Measurements from ENCODE around the gene CDIPT. TPM values are rescaled to one million over a fixed set of nuclear protein-coding genes. Genes with fewer than 3 reads are reported as not detected.

Gene CDIPT
- total and polyA plus RNA-seq, 2 of the 13 experiments (the other 11 are each of a cell fraction or from before 2014, with no cell fraction given), result 54.9 to 97.5 TPM

DNA sequence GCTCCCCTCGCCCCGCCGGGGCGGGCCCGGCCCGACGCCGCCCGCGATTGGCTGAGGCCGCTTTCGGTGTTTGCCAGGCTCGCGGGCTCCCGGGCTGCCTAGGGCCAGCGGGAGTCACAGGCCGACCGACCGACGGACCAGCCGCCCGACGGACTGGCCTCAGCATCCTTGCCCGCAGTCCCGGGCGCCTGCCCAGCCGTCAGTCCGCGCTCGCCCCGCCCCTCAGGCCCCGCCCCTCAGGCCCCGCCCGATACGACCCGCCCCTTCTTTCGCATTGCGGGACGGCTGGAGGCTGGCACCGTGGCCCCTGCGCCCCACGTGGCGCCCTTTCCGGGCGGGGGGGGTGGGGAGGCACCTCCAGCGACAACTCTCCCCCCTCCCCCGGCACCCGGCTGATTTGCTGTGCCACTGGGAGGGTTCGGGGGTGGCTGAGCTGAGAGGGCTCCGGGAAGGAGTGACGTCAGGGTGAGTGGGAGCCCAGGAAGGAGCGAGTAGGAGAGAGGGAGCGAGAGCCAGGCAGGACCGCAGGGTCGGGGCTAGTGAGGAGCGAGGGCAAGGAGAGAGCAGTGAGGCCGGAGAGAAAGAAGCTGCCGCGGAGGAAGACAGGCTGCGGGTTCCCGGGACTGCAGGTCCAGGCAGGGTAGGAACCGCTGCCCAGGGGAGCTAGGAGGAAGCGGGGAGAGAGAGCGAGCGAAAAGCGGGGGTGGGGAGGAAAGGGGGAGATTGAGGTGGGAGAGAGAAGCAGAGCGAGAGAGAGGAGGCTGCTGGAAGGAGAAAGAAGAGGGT, 37.3 kb upstream of the CDIPT start, which contains the start of gene ASPHD1 (continued):
- TF ChIP-seq TOE1 (CRISPR knock-in tag; IDR thresholded peaks at IDR 0.05) (no peak; the same call in 1 of the 2 replicates), GATAD2A (CRISPR knock-in tag; IDR thresholded peaks at IDR 0.05) (no peak), SP140L (CRISPR knock-in tag; IDR thresholded peaks at IDR 0.05; ENCODE audit: borderline replicate concordance) (no peak), ZNF775 (CRISPR knock-in tag; IDR thresholded peaks at IDR 0.05; ENCODE audit: borderline replicate concordance) (no peak), KLF6 (CRISPR knock-in tag; IDR thresholded peaks at IDR 0.05) (no peak; the same call in 1 of the 2 replicates), GFI1 (CRISPR knock-in tag; IDR thresholded peaks at IDR 0.05; ENCODE audit: borderline replicate concordance) (no peak), GATAD1 (CRISPR knock-in tag; IDR thresholded peaks at IDR 0.05) (no peak; the same call in 1 of the 2 replicates), SMAD3 (CRISPR knock-in tag; IDR thresholded peaks at IDR 0.05) (no peak; the same call in 1 of the 2 replicates), ZNF883 (CRISPR knock-in tag; IDR thresholded peaks at IDR 0.05; ENCODE audit: not compliant biosample characterization) (peak; percentile 95), POLR2AphosphoS5 (IDR thresholded peaks at IDR 0.05; ENCODE audit: low read depth, low read length) (peak; percentile 71), NPAS2 (CRISPR knock-in tag; IDR thresholded peaks at IDR 0.05; ENCODE audit: borderline replicate concordance) (no peak)
- TF ChIP-seq, protein P1, sequence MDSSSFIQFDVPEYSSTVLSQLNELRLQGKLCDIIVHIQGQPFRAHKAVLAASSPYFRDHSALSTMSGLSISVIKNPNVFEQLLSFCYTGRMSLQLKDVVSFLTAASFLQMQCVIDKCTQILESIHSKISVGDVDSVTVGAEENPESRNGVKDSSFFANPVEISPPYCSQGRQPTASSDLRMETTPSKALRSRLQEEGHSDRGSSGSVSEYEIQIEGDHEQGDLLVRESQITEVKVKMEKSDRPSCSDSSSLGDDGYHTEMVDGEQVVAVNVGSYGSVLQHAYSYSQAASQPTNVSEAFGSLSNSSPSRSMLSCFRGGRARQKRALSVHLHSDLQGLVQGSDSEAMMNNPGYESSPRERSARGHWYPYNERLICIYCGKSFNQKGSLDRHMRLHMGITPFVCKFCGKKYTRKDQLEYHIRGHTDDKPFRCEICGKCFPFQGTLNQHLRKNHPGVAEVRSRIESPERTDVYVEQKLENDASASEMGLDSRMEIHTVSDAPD (CRISPR knock-in tag; IDR thresholded peaks at IDR 0.05), result 0 out of 2 replicates have a peak, but pooled peaks have one; percentile 59
- TF ChIP-seq, protein P2, sequence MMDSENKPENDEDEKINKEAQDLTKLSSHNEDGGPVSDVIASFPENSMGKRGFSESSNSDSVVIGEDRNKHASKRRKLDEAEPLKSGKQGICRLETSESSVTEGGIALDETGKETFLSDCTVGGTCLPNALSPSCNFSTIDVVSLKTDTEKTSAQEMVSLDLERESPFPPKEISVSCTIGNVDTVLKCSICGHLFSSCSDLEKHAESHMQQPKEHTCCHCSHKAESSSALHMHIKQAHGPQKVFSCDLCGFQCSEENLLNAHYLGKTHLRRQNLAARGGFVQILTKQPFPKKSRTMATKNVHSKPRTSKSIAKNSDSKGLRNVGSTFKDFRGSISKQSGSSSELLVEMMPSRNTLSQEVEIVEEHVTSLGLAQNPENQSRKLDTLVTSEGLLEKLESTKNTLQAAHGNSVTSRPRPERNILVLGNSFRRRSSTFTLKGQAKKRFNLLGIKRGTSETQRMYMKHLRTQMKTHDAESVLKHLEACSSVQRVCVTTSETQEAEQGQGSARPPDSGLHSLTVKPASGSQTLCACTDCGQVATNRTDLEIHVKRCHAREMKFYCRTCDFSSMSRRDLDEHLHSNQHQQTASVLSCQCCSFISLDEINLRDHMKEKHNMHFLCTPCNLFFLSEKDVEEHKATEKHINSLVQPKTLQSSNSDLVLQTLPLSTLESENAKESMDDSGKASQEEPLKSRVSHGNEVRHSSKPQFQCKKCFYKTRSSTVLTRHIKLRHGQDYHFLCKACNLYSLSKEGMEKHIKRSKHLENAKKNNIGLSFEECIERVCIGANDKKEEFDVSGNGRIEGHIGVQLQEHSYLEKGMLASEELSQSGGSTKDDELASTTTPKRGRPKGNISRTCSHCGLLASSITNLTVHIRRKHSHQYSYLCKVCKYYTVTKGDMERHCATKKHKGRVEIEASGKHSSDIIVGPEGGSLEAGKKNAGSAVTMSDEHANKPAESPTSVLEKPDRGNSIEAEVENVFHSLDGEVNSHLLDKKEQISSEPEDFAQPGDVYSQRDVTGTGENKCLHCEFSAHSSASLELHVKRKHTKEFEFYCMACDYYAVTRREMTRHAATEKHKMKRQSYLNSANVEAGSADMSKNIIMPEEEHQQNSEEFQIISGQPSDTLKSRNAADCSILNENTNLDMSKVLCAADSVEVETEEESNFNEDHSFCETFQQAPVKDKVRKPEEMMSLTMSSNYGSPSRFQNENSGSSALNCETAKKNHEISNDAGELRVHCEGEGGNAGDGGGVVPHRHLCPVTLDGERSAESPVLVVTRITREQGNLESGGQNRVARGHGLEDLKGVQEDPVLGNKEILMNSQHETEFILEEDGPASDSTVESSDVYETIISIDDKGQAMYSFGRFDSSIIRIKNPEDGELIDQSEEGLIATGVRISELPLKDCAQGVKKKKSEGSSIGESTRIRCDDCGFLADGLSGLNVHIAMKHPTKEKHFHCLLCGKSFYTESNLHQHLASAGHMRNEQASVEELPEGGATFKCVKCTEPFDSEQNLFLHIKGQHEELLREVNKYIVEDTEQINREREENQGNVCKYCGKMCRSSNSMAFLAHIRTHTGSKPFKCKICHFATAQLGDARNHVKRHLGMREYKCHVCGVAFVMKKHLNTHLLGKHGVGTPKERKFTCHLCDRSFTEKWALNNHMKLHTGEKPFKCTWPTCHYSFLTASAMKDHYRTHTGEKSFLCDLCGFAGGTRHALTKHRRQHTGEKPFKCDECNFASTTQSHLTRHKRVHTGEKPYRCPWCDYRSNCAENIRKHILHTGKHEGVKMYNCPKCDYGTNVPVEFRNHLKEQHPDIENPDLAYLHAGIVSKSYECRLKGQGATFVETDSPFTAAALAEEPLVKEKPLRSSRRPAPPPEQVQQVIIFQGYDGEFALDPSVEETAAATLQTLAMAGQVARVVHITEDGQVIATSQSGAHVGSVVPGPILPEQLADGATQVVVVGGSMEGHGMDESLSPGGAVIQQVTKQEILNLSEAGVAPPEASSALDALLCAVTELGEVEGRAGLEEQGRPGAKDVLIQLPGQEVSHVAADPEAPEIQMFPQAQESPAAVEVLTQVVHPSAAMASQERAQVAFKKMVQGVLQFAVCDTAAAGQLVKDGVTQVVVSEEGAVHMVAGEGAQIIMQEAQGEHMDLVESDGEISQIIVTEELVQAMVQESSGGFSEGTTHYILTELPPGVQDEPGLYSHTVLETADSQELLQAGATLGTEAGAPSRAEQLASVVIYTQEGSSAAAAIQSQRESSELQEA (CRISPR knock-in tag; IDR thresholded peaks at IDR 0.05; ENCODE audit: not compliant biosample characterization), result no peak
- TF ChIP-seq, protein P3, sequence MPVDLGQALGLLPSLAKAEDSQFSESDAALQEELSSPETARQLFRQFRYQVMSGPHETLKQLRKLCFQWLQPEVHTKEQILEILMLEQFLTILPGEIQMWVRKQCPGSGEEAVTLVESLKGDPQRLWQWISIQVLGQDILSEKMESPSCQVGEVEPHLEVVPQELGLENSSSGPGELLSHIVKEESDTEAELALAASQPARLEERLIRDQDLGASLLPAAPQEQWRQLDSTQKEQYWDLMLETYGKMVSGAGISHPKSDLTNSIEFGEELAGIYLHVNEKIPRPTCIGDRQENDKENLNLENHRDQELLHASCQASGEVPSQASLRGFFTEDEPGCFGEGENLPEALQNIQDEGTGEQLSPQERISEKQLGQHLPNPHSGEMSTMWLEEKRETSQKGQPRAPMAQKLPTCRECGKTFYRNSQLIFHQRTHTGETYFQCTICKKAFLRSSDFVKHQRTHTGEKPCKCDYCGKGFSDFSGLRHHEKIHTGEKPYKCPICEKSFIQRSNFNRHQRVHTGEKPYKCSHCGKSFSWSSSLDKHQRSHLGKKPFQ (CRISPR knock-in tag; IDR thresholded peaks at IDR 0.05; ENCODE audit: insufficient replicate concordance), result peak; percentile 55
- TF ChIP-seq, protein P4, sequence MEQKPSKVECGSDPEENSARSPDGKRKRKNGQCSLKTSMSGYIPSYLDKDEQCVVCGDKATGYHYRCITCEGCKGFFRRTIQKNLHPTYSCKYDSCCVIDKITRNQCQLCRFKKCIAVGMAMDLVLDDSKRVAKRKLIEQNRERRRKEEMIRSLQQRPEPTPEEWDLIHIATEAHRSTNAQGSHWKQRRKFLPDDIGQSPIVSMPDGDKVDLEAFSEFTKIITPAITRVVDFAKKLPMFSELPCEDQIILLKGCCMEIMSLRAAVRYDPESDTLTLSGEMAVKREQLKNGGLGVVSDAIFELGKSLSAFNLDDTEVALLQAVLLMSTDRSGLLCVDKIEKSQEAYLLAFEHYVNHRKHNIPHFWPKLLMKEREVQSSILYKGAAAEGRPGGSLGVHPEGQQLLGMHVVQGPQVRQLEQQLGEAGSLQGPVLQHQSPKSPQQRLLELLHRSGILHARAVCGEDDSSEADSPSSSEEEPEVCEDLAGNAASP (CRISPR knock-in tag; IDR thresholded peaks at IDR 0.05; ENCODE audit: borderline replicate concordance), result no peak; the same call in 1 of the 2 replicates
